ENCODE data around the gene NOTUM.

Gene NOTUM

DNA sequence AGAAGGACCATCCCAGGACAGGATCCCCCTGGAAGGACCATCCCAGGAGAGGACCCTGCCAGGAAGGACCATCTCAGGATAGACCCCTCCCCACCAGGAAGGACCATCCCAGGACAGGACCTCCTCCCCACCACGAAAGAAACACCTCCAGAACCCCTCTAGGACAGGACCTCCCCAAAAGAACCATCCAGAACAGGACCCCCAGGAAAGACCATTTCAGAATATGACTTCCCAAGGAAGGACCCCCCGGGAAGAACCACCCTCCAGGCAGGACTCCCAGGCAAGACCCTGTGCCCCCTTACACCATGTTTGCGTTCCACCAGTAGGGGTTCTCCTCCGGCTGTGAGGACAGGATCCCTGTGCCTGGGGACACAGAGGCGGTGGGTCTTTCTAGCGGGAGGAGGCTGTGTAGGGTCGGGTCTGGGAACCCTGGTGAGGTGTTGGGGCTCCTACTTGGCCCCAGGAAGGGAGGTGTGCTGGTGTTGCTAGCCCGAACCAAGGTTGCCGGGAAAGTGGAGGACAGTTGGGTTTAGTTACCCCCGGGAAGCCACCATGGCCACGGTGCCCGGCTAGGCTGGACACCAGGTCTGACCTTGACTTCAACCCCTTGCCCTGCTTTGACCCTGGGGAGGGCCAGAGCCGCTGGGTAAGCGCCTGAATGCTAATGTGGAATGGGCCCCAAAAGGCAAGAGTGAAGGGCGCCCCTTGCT is 2.2 kb downstream of the NOTUM start:
- no peak overlapping the region for H3K27ac ChIP-seq (ENCODE audit: low read length)
- peaks cover 6% of the 10 kb centered on the region for H3K4me1 ChIP-seq (ENCODE audit: insufficient read depth, low read length)
- H3K9ac ChIP-seq (ENCODE audit: low read depth, low read length) = no peak overlapping the region
- no peaks in the 10 kb centered on the region for H3K9me3 ChIP-seq (ENCODE audit: insufficient read depth, low read length, severe bottlenecking)
- H3K36me3 ChIP-seq (ENCODE audit: insufficient read depth, low read length) = no peaks in the 10 kb centered on the region
- DNase-seq (no peak), ATAC-seq (ENCODE audit: insufficient read depth, low read depth) (no peak)
- H3K4me2 ChIP-seq (ENCODE audit: insufficient read depth, low read length) = no peak overlapping the region
- no peaks in the 10 kb centered on the region for H4K20me1 ChIP-seq (ENCODE audit: insufficient read depth, low read length)
- no peak overlapping the region for H3K4me3 ChIP-seq (ENCODE audit: low read depth in 1 of 2, low read length in 2 of 2)
- peaks cover 20% of the 10 kb centered on the region for H3K27me3 ChIP-seq (ENCODE audit: insufficient read depth, low read length, poor library complexity)
- TF ChIP-seq CTCF (IDR thresholded peaks at IDR 0.05; ENCODE audit: borderline replicate concordance, extremely low read depth, low read length, poor library complexity, severe bottlenecking) (no peak), EZH2 (IDR thresholded peaks at IDR 0.05; ENCODE audit: borderline replicate concordance, low read depth, low read length, severe bottlenecking) (no peak)
- H3K79me2 ChIP-seq (ENCODE audit: insufficient read depth, low read length) = no peaks in the 10 kb centered on the region
- no peak overlapping the region for H2AFZ ChIP-seq (ENCODE audit: low read depth, low read length)

DNA sequence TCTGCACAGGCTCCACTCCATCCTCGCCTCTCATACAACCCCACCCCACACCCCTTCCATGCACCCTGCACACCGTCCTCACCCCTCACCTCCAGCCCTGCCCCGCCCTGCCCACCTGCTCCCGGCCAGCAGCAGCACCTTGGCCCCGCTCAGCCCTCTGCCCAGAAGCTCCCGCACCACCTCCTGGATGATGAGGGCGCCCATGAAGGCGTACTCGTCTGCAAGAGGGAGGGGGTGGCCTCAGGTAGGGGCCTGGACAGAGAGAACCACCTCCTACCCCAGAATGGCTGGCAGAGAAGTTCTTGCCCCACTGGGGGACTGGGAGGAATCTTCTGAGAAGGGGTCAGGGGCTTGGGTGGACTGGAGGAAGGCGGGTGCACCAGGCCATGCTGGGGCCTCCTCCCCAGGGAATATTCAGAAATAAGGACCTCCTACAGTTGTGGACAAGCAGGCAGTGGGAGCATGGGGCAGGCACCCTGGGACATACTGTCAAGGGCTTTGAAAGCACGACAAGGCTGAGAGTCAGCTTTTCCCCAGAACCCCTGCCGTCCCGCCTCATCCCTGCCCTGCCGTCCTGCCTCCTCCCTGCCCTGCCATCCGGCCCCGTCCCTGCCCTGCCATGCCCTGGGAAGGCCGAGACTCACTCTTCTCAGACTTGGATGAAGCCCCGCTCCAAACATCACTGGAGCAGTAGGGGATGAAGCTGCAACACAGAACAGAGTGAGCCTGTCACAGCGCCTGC is 3.1 kb downstream of the NOTUM start:
- Histone ChIP-seq H3K79me2 (ENCODE audit: insufficient read depth, low read length) (no peaks in the 10 kb centered on the region), H3K9ac (ENCODE audit: low read depth, low read length) (no peak overlapping the region), H3K4me2 (ENCODE audit: insufficient read depth, low read length) (no peak overlapping the region), H2AFZ (ENCODE audit: low read depth, low read length) (no peak overlapping the region), H3K36me3 (ENCODE audit: insufficient read depth, low read length) (no peaks in the 10 kb centered on the region), H3K27ac (ENCODE audit: low read length) (no peak overlapping the region), H3K4me3 (ENCODE audit: low read depth in 1 of 2, low read length in 2 of 2) (no peak overlapping the region), H3K9me3 (ENCODE audit: insufficient read depth, low read length, severe bottlenecking) (no peaks in the 10 kb centered on the region), H4K20me1 (ENCODE audit: insufficient read depth, low read length) (no peaks in the 10 kb centered on the region), H3K27me3 (ENCODE audit: insufficient read depth, low read length, poor library complexity) (peaks cover 20% of the 10 kb centered on the region), H3K4me1 (ENCODE audit: insufficient read depth, low read length) (peaks cover 10% of the 10 kb centered on the region)
- TF ChIP-seq CTCF (IDR thresholded peaks at IDR 0.05; ENCODE audit: borderline replicate concordance, extremely low read depth, low read length, poor library complexity, severe bottlenecking) = no peak
- no peak for TF ChIP-seq EZH2 (IDR thresholded peaks at IDR 0.05; ENCODE audit: borderline replicate concordance, low read depth, low read length, severe bottlenecking)
- ATAC-seq (ENCODE audit: insufficient read depth, low read depth) (no peak), DNase-seq (no peak)

- no peaks in the 10 kb centered on the region for H4K20me1 ChIP-seq (ENCODE audit: insufficient read depth, low read length)
- no peak for TF ChIP-seq CTCF (IDR thresholded peaks at IDR 0.05; ENCODE audit: borderline replicate concordance, extremely low read depth, low read length, poor library complexity, severe bottlenecking)
- TF ChIP-seq EZH2 (IDR thresholded peaks at IDR 0.05; ENCODE audit: borderline replicate concordance, low read depth, low read length, severe bottlenecking) = no peak
- peaks cover 15% of the 10 kb centered on the region for H3K4me1 ChIP-seq (ENCODE audit: insufficient read depth, low read length)
- H2AFZ ChIP-seq (ENCODE audit: low read depth, low read length) = no peak overlapping the region
- H3K9me3 ChIP-seq (ENCODE audit: insufficient read depth, low read length, severe bottlenecking) = no peaks in the 10 kb centered on the region
- H3K27ac ChIP-seq (ENCODE audit: low read length) = no peak overlapping the region
- no peak for DNase-seq
- H3K4me3 ChIP-seq (ENCODE audit: low read depth in 1 of 2, low read length in 2 of 2) = no peak overlapping the region
- no peak for ATAC-seq (ENCODE audit: insufficient read depth, low read depth)
- no peak overlapping the region for H3K4me2 ChIP-seq (ENCODE audit: insufficient read depth, low read length)
- H3K79me2 ChIP-seq (ENCODE audit: insufficient read depth, low read length) = no peaks in the 10 kb centered on the region
- H3K36me3 ChIP-seq (ENCODE audit: insufficient read depth, low read length) = no peaks in the 10 kb centered on the region
- H3K9ac ChIP-seq (ENCODE audit: low read depth, low read length) = no peak overlapping the region
- H3K27me3 ChIP-seq (ENCODE audit: insufficient read depth, low read length, poor library complexity) = peaks cover 18% of the 10 kb centered on the region
These were observed 4.1 kb downstream of the NOTUM start for GRCh38 chr17:81956607-81957589.

Data from DND-41 (cell line).